H7 (cell line): Measurements from ENCODE around the gene HOMEZ. TPM values are rescaled to one million over a fixed set of nuclear protein-coding genes. Genes with fewer than 3 reads are reported as not detected.
"Not testable (repeated sequence)": the region's sequence is repeated elsewhere in the genome, so short reads cannot be mapped to it uniquely, and the experiment has no call there.

Source experiments
- DNase-seq: peaks from one replicate; pipeline ENCODE4 v3.0.0; 2012
- H3K27me3 ChIP-seq: 2 replicates; pipeline ENCODE4 v1.6.0; 2011; ENCODE audit warnings: mild to moderate bottlenecking, low read length; ENCODE audit not compliant: control insufficient read depth, insufficient read depth
- H3K36me3 ChIP-seq: replicated peaks from 2 replicates; pipeline ENCODE4 v1.5.1; 2011; ENCODE audit warnings: low read length; ENCODE audit not compliant: control insufficient read depth, insufficient read depth
- H3K4me3 ChIP-seq: 2 replicates; pipeline ENCODE4 v1.5.1; 2011; ENCODE audit warnings: low read depth, mild to moderate bottlenecking, control low read depth, low read length, moderate library complexity; ENCODE audit not compliant: insufficient read depth
- total RNA-seq: library from RNA; depleted of rRNA; stranded (reverse); fragments of >200 nt; shearing (Covaris generic); gene quantifications from 2 replicates; pipeline ENCODE4 v1.2.3, GENCODE V29; 2014; rRNA removed

Gene HOMEZ
- total RNA-seq, 1 experiment from 2014 or later: 5.9 TPM

- H3K27me3 ChIP-seq: no peaks in the 10 kb centered on the region
- no peaks in the 10 kb centered on the region for H3K36me3 ChIP-seq
- H3K4me3 ChIP-seq: no peak overlapping the region
- DNase-seq: no peak
These were observed 57.1 kb downstream of the HOMEZ start for GRCh38 chr14:23228812-23229211.

DNA sequence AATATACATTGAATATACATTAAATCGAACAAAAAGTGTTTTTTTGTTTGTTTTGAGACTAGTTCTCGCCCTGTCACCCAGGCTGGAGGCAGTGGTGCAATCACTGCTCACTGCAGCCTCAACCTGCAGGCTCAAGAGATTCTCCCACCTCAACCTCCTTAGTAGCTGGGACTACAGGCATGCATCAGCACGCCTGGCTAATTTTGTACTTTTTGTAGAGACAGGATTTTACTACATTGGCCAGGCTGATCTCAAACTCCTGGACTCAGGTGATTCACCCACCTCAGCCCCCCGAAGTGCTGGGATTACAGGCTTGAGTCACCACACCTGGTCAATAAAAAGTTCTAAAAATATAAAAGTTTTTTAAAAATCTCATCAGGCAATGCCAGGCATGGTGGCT lies 58.4 kb downstream of the HOMEZ start:
- DNase-seq: no peak
- Histone ChIP-seq H3K4me3 (no peak overlapping the region), H3K27me3 (no peaks in the 10 kb centered on the region), H3K36me3 (no peaks in the 10 kb centered on the region)

DNA sequence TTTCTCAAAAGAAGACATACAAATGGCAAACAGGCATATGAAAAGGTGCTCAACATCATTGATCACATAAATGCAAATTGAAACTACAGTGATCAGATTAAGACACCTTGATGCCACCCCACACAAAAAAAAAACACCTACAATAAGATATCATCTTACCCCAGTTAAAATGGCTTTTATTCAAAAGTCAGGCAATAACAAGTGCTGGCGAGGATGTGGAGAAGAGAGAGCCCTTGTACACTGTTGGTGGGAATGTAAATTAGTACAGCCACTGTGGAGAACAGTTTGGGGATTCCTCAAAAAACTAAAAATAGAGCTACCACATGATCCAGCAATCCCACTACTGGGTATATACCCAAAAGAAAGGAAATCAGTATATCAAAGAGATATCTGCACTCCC lies 61.0 kb downstream of the HOMEZ start:
- H3K4me3 ChIP-seq, H3K27me3 ChIP-seq: not testable (repeated sequence)

More for the DNA sequence above, 61.0 kb downstream of the HOMEZ start:
- H3K36me3 ChIP-seq, DNase-seq: not testable (repeated sequence)

Other genes starting within 250 kb of the HOMEZ start
- not detected in 2 replicates for gene PSMB11, start 243.9 kb downstream of the HOMEZ start, total RNA-seq
- gene CDH24, start 228.6 kb downstream of the HOMEZ start, total RNA-seq: 9.7 and 12.3 TPM in 2 replicates
- 83.4 and 89.5 TPM in 2 replicates for gene ACIN1, start 191.0 kb downstream of the HOMEZ start, total RNA-seq
- gene C14orf119, start 190.6 kb downstream of the HOMEZ start, total RNA-seq: 73.7 and 97.8 TPM in 2 replicates
- 0.42 TPM in 1 of 2 replicates, not detected in the other for gene CIROP, start 181.1 kb downstream of the HOMEZ start, total RNA-seq
- gene CEBPE, start 166.9 kb downstream of the HOMEZ start, total RNA-seq: 0.44 TPM in 1 of 2 replicates, not detected in the other
- gene SLC7A8, start 102.5 kb downstream of the HOMEZ start, total RNA-seq: 66.7 and 79.1 TPM in 2 replicates
- 0.24 TPM in 1 of 2 replicates, not detected in the other for gene RNF212B, start 48.2 kb downstream of the HOMEZ start, total RNA-seq
- gene PPP1R3E, start 16.7 kb upstream of the HOMEZ start, total RNA-seq: 1.0 and 2.0 TPM in 2 replicates
- 8.8 and 14.2 TPM in 2 replicates for gene BCL2L2, start 20.7 kb upstream of the HOMEZ start, total RNA-seq
- 143 and 174 TPM in 2 replicates for gene PABPN1, start 35.3 kb upstream of the HOMEZ start, total RNA-seq
- 32.9 and 37.2 TPM in 2 replicates for gene SLC22A17, start 66.8 kb upstream of the HOMEZ start, total RNA-seq
- gene EFS, start 79.0 kb upstream of the HOMEZ start, total RNA-seq: 23.1 and 24.0 TPM in 2 replicates
- 0.31 TPM in 1 of 2 replicates, not detected in the other for gene IL25, start 86.7 kb upstream of the HOMEZ start, total RNA-seq
- gene CMTM5, start 90.9 kb upstream of the HOMEZ start, total RNA-seq: 0.14 TPM in 1 of 2 replicates, not detected in the other
- 0.03 TPM in 1 of 2 replicates, not detected in the other for gene MYH6, start 122.1 kb upstream of the HOMEZ start, total RNA-seq
- not detected in 2 replicates for gene MYH7, start 149.5 kb upstream of the HOMEZ start, total RNA-seq
- 58.1 and 62.8 TPM in 2 replicates for gene NGDN, start 183.6 kb upstream of the HOMEZ start, total RNA-seq